ENCODE measurements around the gene ABCB4.

GRCh38 chr7:87458148-87458547 is 17.3 kb downstream of the ABCB4 start:
- TF ChIP-seq EZH2phosphoT487 (IDR thresholded peaks at IDR 0.05; ENCODE audit: low read depth, severe bottlenecking, unreplicated experiment) (no peak), CTCF (IDR thresholded peaks at IDR 0.05; ENCODE audit: poor library complexity) (no peak)

Data from hepatocyte (in vitro differentiated cells).